Epithelial cell of prostate (primary cell): ENCODE results near the gene WDR1.

Source experiments
- DNase-seq: peaks from one replicate; pipeline ENCODE4 v3.0.0-alpha.2; 2011; ENCODE audit warnings: low read depth, low spot score
- H3K27ac ChIP-seq: fragments of 450-650 bp; 2 replicates; pipeline ENCODE4 v1.5.1; 2017; ENCODE audit warnings: mild to moderate bottlenecking

The WDR1 gene

DNA sequence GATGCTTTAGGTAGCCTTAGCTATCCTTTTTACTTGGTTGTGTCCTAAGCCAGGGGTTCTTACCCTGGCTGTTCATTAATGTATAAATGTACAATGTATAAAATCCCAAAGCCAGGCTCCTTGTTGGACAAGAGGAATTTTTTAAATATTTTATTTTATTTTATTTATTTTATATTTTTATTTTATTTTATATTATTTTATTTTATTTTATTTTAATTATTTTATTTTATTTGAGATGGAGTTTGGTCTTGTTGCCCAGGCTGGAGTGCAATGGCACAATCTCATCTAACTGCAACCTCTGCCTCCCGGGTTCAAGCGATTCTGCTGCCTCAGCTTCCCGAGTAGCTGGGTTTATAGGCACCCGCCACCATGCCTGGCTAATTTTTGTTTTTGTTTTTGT lies 87.2 kb downstream of the WDR1 start:
- no peak for DNase-seq
- H3K27ac ChIP-seq, result no peak overlapping the region

DNA sequence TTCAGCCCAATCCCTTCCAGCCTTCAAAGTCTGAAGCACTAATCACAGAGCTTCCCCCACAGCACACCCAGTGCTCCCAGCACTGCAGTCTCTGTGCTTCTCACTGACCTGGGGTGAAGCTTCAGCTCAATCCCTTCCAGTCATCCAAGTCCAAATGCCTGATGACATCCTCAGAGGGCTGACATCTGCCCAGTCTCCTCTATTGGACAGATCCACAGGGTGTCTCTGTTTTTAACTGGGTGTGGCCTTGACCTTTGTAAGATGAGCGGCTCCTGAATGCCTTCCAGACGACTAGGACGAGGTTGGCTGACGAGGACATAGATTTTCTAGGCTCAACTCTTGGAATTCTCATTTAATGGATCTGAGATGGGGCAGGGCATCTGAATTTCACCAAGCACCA lies 87.7 kb downstream of the WDR1 start:
- H3K27ac ChIP-seq, result no peak overlapping the region
- no peak for DNase-seq

DNA sequence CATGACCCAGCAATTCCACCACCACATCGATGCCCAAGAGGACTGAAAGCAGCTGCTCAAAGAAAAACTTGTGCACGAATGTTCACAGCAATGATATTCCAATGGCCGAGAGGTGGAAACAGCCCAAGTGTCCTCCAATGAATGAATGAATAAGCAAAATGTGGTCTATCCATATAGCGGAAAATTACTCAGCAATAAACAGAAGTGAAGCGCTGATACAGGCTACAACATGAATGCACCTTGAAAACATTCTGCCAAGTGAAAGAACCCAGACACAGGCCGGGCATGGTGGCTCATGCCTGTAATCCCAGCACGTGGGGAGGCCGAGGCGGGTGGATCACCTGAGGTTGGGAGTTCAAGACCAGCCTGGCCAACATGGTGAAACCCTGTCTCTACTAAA lies 90.1 kb downstream of the WDR1 start:
- no peak for DNase-seq

DNA sequence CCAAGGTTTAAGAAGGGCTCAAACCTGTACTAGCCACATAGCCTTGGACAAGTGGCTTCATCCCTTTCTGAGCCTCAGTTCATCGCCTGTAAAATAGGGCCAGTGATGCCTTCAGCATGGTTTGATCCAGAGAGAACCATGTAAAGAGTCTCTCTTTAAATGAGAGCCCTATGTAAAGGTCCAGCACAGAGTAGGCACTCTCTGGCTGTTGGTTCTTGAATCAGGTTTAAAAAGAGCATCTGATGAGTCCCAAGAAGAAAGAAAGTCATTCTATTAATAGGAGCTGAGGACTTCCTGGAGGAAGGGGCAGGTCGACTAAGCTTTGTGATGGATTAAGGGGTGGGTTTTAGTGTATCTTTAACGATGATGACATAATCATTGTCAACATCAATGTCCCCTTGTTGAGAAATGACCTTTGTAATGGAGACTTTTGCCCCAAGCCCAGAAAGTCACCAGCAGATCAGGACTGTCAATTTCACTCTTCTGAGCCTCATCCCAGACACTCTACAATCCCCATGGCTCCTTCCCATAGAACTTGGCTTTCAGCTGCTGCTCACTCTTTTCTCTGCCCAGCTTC lies 91.3 kb downstream of the WDR1 start:
- DNase-seq, result no peak
- H3K27ac ChIP-seq, result no peak overlapping the region

More for the DNA sequence above, 90.1 kb downstream of the WDR1 start:
- H3K27ac ChIP-seq, result no peak overlapping the region
